ENCODE measurements around the gene PGAP1.

PGAP1 gene

GRCh38 chr2:196962325-196962724 lies 35.8 kb upstream of the PGAP1 start:
- Histone ChIP-seq H3K27ac (ENCODE audit: low read length) (no peak overlapping the region), H3K9ac (ENCODE audit: low read length) (no peak overlapping the region), H3K27me3 (ENCODE audit: control insufficient read depth, insufficient read depth, low read length) (no peaks in the 10 kb centered on the region), H3K36me3 (ENCODE audit: control insufficient read depth, low read depth, low read length) (no peaks in the 10 kb centered on the region), H3K4me1 (ENCODE audit: control insufficient read depth, low read depth, low read length) (peaks cover 29% of the 10 kb centered on the region), H3K9me3 (ENCODE audit: control insufficient read depth, low read depth, low read length) (no peaks in the 10 kb centered on the region), H3K4me3 (ENCODE audit: low read length) (no peak overlapping the region)

DNA sequence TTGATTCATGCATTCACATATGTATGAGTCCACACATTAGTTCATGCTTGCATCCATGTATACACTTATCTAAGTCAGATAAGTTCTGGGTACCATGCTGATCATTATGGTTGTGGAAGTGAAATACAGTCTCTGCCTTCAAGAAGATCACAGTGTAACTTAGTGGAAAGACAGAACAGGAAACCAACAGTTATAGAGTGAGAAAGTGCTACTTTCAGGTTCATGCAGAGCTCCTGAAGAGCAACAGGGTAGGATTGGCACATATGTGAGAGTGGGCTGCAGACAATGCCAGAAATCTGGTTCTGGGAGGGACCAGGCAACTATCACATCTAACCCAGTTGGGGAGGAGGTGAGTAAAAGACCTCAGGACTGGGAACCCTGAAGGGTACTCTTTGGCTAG lies 35.4 kb upstream of the PGAP1 start:
- Histone ChIP-seq H3K4me3 (ENCODE audit: low read length) (no peak overlapping the region), H3K36me3 (ENCODE audit: control insufficient read depth, low read depth, low read length) (no peaks in the 10 kb centered on the region), H3K9ac (ENCODE audit: low read length) (no peak overlapping the region), H3K27ac (ENCODE audit: low read length) (no peak overlapping the region), H3K27me3 (ENCODE audit: control insufficient read depth, insufficient read depth, low read length) (no peaks in the 10 kb centered on the region), H3K4me1 (ENCODE audit: control insufficient read depth, low read depth, low read length) (peaks cover 25% of the 10 kb centered on the region), H3K9me3 (ENCODE audit: control insufficient read depth, low read depth, low read length) (no peaks in the 10 kb centered on the region)

GRCh38 chr2:196959734-196960338 lies 33.3 kb upstream of the PGAP1 start:
- Histone ChIP-seq H3K27ac (ENCODE audit: low read length) (no peak overlapping the region), H3K4me1 (ENCODE audit: control insufficient read depth, low read depth, low read length) (peaks cover 28% of the 10 kb centered on the region), H3K4me3 (ENCODE audit: low read length) (no peak overlapping the region), H3K9me3 (ENCODE audit: control insufficient read depth, low read depth, low read length) (no peaks in the 10 kb centered on the region), H3K9ac (ENCODE audit: low read length) (no peak overlapping the region), H3K27me3 (ENCODE audit: control insufficient read depth, insufficient read depth, low read length) (no peaks in the 10 kb centered on the region), H3K36me3 (ENCODE audit: control insufficient read depth, low read depth, low read length) (no peaks in the 10 kb centered on the region)

DNA sequence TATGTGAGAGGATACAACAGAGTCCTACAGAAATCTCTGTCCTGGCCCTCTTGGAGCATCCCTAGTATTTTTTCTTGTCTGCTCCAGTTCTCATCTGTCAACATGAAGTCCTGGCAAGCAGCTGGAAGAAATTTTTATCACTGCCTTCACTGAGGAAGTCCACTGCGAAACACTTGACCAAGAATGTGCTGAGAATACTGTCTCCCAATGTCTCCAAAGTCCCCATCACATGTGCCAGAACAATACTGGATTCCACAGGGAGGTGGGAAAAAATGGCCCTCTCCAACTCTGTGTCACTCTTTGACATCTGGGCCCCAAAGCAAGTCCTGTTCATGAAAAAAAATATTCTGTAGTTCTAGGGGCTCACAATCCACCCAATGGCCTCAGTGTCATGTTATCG lies 32.8 kb upstream of the PGAP1 start:
- Histone ChIP-seq H3K4me1 (ENCODE audit: control insufficient read depth, low read depth, low read length) (peaks cover 33% of the 10 kb centered on the region), H3K27ac (ENCODE audit: low read length) (no peak overlapping the region), H3K4me3 (ENCODE audit: low read length) (no peak overlapping the region), H3K36me3 (ENCODE audit: control insufficient read depth, low read depth, low read length) (no peaks in the 10 kb centered on the region), H3K9ac (ENCODE audit: low read length) (no peak overlapping the region), H3K27me3 (ENCODE audit: control insufficient read depth, insufficient read depth, low read length) (no peaks in the 10 kb centered on the region), H3K9me3 (ENCODE audit: control insufficient read depth, low read depth, low read length) (no peaks in the 10 kb centered on the region)

DNA sequence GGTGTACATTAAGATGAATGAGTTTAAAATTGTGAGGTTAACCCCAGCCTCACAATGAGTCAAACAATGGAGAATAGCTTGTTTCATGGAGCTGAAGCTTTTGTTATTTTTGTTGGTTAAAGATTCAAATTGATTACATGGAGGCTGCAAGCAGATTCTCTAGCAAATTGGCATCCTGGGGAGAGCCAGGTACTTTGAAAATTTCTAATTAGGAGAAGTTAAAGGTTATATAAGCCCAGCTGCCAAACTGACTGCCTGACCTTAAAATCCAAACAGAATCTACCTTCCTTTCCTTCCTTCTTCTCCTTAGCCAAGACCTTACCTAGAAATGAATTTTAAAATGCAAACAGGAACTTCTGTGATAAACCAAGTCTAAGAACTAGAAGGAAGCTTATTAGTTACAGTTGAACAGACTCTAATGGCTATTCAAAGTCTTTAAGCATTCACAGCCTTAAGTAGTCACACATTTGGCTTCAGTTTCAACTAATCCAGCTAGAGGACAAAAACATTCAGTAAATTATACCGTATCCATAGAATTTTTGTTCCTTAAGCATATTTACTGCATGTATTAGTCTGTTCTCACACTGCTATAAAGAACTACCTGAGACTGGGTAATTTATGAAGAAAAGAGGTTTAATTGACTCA lies 31.5 kb upstream of the PGAP1 start:
- H3K9ac ChIP-seq (ENCODE audit: low read length): no peak overlapping the region
- no peak overlapping the region for H3K4me3 ChIP-seq (ENCODE audit: low read length)
- no peak overlapping the region for H3K27ac ChIP-seq (ENCODE audit: low read length)
- no peaks in the 10 kb centered on the region for H3K9me3 ChIP-seq (ENCODE audit: control insufficient read depth, low read depth, low read length)
- no peaks in the 10 kb centered on the region for H3K36me3 ChIP-seq (ENCODE audit: control insufficient read depth, low read depth, low read length)
- H3K27me3 ChIP-seq (ENCODE audit: control insufficient read depth, insufficient read depth, low read length): no peaks in the 10 kb centered on the region
- peaks cover 33% of the 10 kb centered on the region for H3K4me1 ChIP-seq (ENCODE audit: control insufficient read depth, low read depth, low read length)

DNA sequence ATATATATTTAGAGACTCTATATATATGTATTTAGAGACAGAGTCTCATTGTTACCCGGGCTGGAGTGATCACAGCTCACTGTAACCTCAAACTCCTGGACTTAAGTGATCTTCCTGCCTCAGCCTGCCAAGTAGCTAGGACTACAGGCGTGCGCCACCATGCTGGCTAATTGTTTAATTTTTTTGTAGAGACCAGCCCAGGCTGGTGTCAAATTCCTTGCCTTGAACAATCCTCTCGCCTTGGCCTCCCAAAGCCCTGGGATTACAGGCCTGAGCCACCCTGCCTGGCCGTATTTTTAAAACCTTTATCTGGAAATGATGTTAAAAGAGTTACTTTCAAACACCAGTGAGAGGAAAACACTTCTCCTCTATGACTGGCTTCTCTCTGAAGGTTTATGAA lies 30.9 kb upstream of the PGAP1 start:
- no peaks in the 10 kb centered on the region for H3K27me3 ChIP-seq (ENCODE audit: control insufficient read depth, insufficient read depth, low read length)
- H3K9ac ChIP-seq (ENCODE audit: low read length): no peak overlapping the region
- no peak overlapping the region for H3K27ac ChIP-seq (ENCODE audit: low read length)
- peaks cover 33% of the 10 kb centered on the region for H3K4me1 ChIP-seq (ENCODE audit: control insufficient read depth, low read depth, low read length)
- H3K9me3 ChIP-seq (ENCODE audit: control insufficient read depth, low read depth, low read length): no peaks in the 10 kb centered on the region
- H3K4me3 ChIP-seq (ENCODE audit: low read length): no peak overlapping the region
- H3K36me3 ChIP-seq (ENCODE audit: control insufficient read depth, low read depth, low read length): no peaks in the 10 kb centered on the region

DNA sequence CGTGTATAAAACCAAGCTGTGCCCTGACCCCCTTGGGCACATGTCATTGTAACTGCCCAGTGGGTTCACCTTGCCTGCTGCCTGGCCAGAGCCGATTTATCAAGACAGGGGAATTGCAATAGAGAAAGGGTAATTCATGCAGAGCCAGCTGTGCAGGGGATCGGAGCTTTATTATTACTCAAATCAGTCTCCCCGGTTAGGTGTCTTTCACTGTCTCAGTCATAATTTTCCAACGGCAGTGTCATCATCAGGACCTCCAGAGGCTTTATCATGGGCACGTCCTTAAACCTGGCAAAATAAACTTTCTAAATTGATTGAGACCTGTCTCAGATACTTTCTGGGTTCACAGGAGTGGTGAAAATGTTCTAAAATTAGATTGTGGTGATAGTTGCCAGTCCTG lies 29.6 kb upstream of the PGAP1 start:
- H3K9me3 ChIP-seq (ENCODE audit: control insufficient read depth, low read depth, low read length): no peaks in the 10 kb centered on the region
- H3K27me3 ChIP-seq (ENCODE audit: control insufficient read depth, insufficient read depth, low read length): no peaks in the 10 kb centered on the region
- no peak overlapping the region for H3K4me3 ChIP-seq (ENCODE audit: low read length)
- H3K4me1 ChIP-seq (ENCODE audit: control insufficient read depth, low read depth, low read length): peaks cover 33% of the 10 kb centered on the region
- no peak overlapping the region for H3K9ac ChIP-seq (ENCODE audit: low read length)
- H3K36me3 ChIP-seq (ENCODE audit: control insufficient read depth, low read depth, low read length): no peaks in the 10 kb centered on the region
- no peak overlapping the region for H3K27ac ChIP-seq (ENCODE audit: low read length)

DNA sequence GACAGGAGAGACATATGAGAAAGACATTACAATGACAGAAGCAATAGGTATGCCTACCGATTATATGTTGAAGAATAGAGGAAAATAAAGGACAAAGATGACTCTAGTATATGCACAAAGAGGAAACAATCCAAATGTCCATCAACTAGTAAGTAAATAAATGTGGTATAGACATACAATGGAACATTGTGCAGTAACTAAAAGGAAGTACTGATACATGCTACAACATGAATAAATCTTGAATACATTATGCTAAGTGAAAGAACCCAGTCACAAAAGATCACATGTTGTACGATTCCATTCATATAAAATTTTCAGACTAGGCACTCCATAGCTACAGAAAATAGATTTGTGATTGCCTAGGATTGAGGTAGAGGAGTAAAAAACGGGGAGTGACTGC lies 28.5 kb upstream of the PGAP1 start:
- Histone ChIP-seq H3K27me3 (ENCODE audit: control insufficient read depth, insufficient read depth, low read length) (no peaks in the 10 kb centered on the region), H3K4me1 (ENCODE audit: control insufficient read depth, low read depth, low read length) (peaks cover 33% of the 10 kb centered on the region), H3K4me3 (ENCODE audit: low read length) (no peak overlapping the region), H3K36me3 (ENCODE audit: control insufficient read depth, low read depth, low read length) (no peaks in the 10 kb centered on the region), H3K27ac (ENCODE audit: low read length) (no peak overlapping the region), H3K9me3 (ENCODE audit: control insufficient read depth, low read depth, low read length) (no peaks in the 10 kb centered on the region), H3K9ac (ENCODE audit: low read length) (no peak overlapping the region)

- no peak overlapping the region for H3K27ac ChIP-seq (ENCODE audit: low read length)
- H3K27me3 ChIP-seq (ENCODE audit: control insufficient read depth, insufficient read depth, low read length): no peaks in the 10 kb centered on the region
- no peak overlapping the region for H3K4me3 ChIP-seq (ENCODE audit: low read length)
- H3K9me3 ChIP-seq (ENCODE audit: control insufficient read depth, low read depth, low read length): no peaks in the 10 kb centered on the region
- H3K36me3 ChIP-seq (ENCODE audit: control insufficient read depth, low read depth, low read length): no peaks in the 10 kb centered on the region
- no peak overlapping the region for H3K9ac ChIP-seq (ENCODE audit: low read length)
- peaks cover 33% of the 10 kb centered on the region for H3K4me1 ChIP-seq (ENCODE audit: control insufficient read depth, low read depth, low read length)
Observed at GRCh38 chr2:196954001-196954400, 27.5 kb upstream of the PGAP1 start.

DNA sequence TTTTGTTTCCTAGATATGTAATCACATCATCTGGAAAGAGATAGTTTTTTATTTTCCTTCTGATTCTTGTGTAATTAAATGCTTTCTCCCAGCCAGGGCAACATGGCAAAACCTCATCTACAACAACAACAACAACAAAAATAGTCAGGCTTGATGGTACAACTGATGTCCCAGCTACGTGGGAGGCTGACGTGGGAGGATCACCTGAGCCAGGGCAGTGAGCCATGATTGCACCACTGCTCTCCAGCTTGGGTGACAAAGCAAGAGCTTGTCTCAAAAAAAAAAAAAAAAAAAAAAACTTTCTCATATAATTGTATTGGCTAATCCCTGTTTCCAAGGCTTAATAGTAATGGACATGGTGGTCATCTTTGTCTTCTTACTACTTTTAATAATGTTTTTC lies 26.4 kb upstream of the PGAP1 start:
- Histone ChIP-seq H3K9me3 (ENCODE audit: control insufficient read depth, low read depth, low read length) (no peaks in the 10 kb centered on the region), H3K36me3 (ENCODE audit: control insufficient read depth, low read depth, low read length) (no peaks in the 10 kb centered on the region), H3K27ac (ENCODE audit: low read length) (no peak overlapping the region), H3K27me3 (ENCODE audit: control insufficient read depth, insufficient read depth, low read length) (no peaks in the 10 kb centered on the region), H3K4me1 (ENCODE audit: control insufficient read depth, low read depth, low read length) (peaks cover 25% of the 10 kb centered on the region), H3K9ac (ENCODE audit: low read length) (no peak overlapping the region), H3K4me3 (ENCODE audit: low read length) (no peak overlapping the region)

DNA sequence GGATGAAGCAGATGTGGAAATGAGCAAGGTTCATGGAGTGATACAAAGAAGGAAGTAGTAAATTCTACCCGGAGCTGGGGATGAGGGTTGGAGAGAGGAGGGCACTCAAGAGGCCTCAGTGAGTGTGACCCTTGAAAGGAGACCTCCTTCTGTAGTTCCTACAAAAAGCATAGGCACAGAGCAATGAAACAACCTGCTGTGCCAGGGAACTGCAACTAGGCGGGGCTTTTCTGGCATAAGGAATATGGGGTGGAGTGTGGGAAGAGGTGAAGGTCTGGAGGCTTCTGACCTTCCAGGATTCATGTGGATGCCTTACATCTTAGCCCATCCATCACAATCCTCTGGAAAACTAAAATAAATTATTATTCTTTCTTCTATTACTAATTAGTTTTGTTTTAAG lies 25.5 kb upstream of the PGAP1 start:
- Histone ChIP-seq H3K36me3 (ENCODE audit: control insufficient read depth, low read depth, low read length) (no peaks in the 10 kb centered on the region), H3K4me1 (ENCODE audit: control insufficient read depth, low read depth, low read length) (peaks cover 20% of the 10 kb centered on the region), H3K4me3 (ENCODE audit: low read length) (no peak overlapping the region), H3K9me3 (ENCODE audit: control insufficient read depth, low read depth, low read length) (no peaks in the 10 kb centered on the region), H3K27ac (ENCODE audit: low read length) (no peak overlapping the region), H3K9ac (ENCODE audit: low read length) (no peak overlapping the region), H3K27me3 (ENCODE audit: control insufficient read depth, insufficient read depth, low read length) (no peaks in the 10 kb centered on the region)

GRCh38 chr2:196949116-196949515 lies 22.6 kb upstream of the PGAP1 start:
- no peaks in the 10 kb centered on the region for H3K27me3 ChIP-seq (ENCODE audit: control insufficient read depth, insufficient read depth, low read length)
- H3K36me3 ChIP-seq (ENCODE audit: control insufficient read depth, low read depth, low read length): no peaks in the 10 kb centered on the region
- H3K9me3 ChIP-seq (ENCODE audit: control insufficient read depth, low read depth, low read length): no peaks in the 10 kb centered on the region
- no peak overlapping the region for H3K4me3 ChIP-seq (ENCODE audit: low read length)
- no peak overlapping the region for H3K27ac ChIP-seq (ENCODE audit: low read length)
- H3K4me1 ChIP-seq (ENCODE audit: control insufficient read depth, low read depth, low read length): no peaks in the 10 kb centered on the region
- no peak overlapping the region for H3K9ac ChIP-seq (ENCODE audit: low read length)
